GM10266 (cell line): ENCODE data around the gene GGNBP2.
"Not testable (repeated sequence)": the region's sequence is repeated elsewhere in the genome, so short reads cannot be mapped to it uniquely, and the experiment has no call there.

Experiments
- DNase-seq: peaks from one replicate; pipeline ENCODE4 v3.0.0; 2012; ENCODE audit errors: extremely low spot score
- CTCF ChIP-seq: IDR thresholded peaks from 2 replicates; pipeline ENCODE4 v1.5.1; 2012; ENCODE audit warnings: mild to moderate bottlenecking, low read depth; ENCODE audit not compliant: control insufficient read depth, insufficient read depth; ENCODE audit errors: missing control alignments

The GGNBP2 gene

GRCh38 chr17:36602924-36603384 is 58.2 kb downstream of the GGNBP2 start:
- peak; percentile 78 for DNase-seq
- TF ChIP-seq CTCF, result peak; percentile 83

GRCh38 chr17:36605028-36605427 is 60.3 kb downstream of the GGNBP2 start:
- not testable (repeated sequence) for DNase-seq

GRCh38 chr17:36608280-36608679 is 63.6 kb downstream of the GGNBP2 start:
- no peak for TF ChIP-seq CTCF
- DNase-seq, result no peak

- no peak for DNase-seq
- TF ChIP-seq CTCF, result peak; percentile 42
Observed at GRCh38 chr17:36608794-36609497, 64.2 kb downstream of the GGNBP2 start.

- TF ChIP-seq CTCF, result no peak
Observed at GRCh38 chr17:36609498-36609862, 64.8 kb downstream of the GGNBP2 start.

GRCh38 chr17:36610474-36610873 is 65.8 kb downstream of the GGNBP2 start:
- DNase-seq, result no peak
- no peak for TF ChIP-seq CTCF

More at GRCh38 chr17:36609498-36609862, 64.8 kb downstream of the GGNBP2 start:
- DNase-seq, result no peak

- TF ChIP-seq CTCF, result no peak
- no peak for DNase-seq
Observed at GRCh38 chr17:36611345-36612072, 66.8 kb downstream of the GGNBP2 start.

- DNase-seq, result no peak
- no peak for TF ChIP-seq CTCF
Observed at GRCh38 chr17:36612323-36612722, 67.6 kb downstream of the GGNBP2 start.
